Measurements from ENCODE around the gene PHLDB2.

PHLDB2 gene

DNA sequence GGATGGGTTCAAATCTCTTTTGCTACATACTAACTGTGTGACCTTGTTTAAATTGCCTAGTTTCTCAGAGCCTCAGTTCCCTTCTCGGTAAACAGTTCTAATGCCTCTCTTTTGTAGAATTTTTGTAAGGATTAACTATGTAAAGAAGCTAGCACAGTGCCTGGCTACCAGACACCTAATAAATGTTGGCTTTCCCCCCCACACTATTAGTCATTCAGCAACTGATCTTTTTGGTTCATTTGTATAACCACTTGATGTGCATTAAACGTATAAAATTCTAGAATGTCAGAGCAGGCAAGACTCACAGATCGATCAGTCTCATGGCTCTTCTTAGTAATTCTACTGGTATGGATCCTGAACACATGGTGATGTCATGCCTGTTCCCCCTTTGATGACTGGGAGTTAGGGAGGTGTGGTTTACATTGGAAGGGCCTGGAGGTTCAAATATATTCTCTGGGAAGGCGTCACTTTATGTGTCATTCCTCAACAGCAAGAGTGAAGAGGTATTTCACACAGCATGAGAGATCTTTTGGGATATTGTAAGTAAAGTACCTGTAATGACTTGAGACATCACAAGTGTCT lies 146.1 kb downstream of the PHLDB2 start:
- no peak for TF ChIP-seq CTCF (IDR thresholded peaks at IDR 0.05; ENCODE audit: low read depth, low read length, missing control alignments)
- DNase-seq (ENCODE audit: extremely low read depth, low read depth): no peak
- no peak overlapping the region for H3K4me3 ChIP-seq (replicated peaks; ENCODE audit: low read depth, low read length)

DNA sequence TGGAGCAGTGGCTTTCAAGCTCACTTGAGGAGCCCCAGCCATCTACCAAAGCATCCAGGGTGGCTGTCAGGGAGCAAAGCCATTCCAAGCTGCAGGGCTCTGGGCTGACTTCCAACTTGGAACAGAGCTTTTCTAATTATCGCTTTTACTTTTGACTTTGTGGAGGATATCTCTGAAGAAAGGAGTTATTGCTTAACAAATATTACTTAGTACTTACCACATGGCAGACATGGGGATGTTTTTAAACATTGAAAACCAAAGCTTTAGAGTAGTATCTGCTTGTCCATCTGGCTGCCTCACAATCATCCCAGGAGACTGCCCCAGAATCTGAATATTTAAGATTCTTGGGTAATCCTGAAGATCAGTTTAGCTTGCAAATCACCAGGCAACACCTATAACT lies 148.6 kb downstream of the PHLDB2 start:
- no peak for DNase-seq (ENCODE audit: extremely low read depth, low read depth)
- no peak for TF ChIP-seq CTCF (IDR thresholded peaks at IDR 0.05; ENCODE audit: low read depth, low read length, missing control alignments)
- no peak overlapping the region for H3K4me3 ChIP-seq (replicated peaks; ENCODE audit: low read depth, low read length)

GRCh38 chr3:112009670-112010069 lies 150.6 kb downstream of the PHLDB2 start:
- H3K4me3 ChIP-seq (replicated peaks; ENCODE audit: low read depth, low read length): no peak overlapping the region
- DNase-seq (ENCODE audit: extremely low read depth, low read depth): no peak
- TF ChIP-seq CTCF (IDR thresholded peaks at IDR 0.05; ENCODE audit: low read depth, low read length, missing control alignments): no peak

DNA sequence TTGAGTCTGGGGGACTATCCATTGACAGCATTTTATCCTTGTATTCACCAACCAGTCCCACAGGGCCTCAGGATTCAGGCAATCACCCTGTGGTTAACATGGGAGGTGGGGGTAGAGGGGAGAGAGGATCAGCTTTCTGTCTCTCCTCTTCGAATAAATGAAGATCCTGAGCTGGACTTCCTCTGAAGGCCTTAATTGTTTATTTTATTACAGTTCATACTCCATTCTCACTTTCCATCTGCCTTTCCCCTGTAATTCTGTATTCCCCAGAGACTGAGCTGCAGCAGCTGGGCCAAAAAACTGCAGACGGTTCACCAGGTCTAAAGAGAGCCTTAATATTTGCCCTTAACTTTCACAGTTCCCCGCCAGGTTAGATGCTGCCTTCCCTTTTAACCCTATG lies 151.6 kb downstream of the PHLDB2 start:
- no peak overlapping the region for H3K4me3 ChIP-seq (replicated peaks; ENCODE audit: low read depth, low read length)
- no peak for TF ChIP-seq CTCF (IDR thresholded peaks at IDR 0.05; ENCODE audit: low read depth, low read length, missing control alignments)
- no peak for DNase-seq (ENCODE audit: extremely low read depth, low read depth)

- no peak for TF ChIP-seq CTCF (IDR thresholded peaks at IDR 0.05; ENCODE audit: low read depth, low read length, missing control alignments)
- H3K4me3 ChIP-seq (replicated peaks; ENCODE audit: low read depth, low read length): no peak overlapping the region
- DNase-seq (ENCODE audit: extremely low read depth, low read depth): no peak
Observed at GRCh38 chr3:112011376-112011940, 152.4 kb downstream of the PHLDB2 start.

DNA sequence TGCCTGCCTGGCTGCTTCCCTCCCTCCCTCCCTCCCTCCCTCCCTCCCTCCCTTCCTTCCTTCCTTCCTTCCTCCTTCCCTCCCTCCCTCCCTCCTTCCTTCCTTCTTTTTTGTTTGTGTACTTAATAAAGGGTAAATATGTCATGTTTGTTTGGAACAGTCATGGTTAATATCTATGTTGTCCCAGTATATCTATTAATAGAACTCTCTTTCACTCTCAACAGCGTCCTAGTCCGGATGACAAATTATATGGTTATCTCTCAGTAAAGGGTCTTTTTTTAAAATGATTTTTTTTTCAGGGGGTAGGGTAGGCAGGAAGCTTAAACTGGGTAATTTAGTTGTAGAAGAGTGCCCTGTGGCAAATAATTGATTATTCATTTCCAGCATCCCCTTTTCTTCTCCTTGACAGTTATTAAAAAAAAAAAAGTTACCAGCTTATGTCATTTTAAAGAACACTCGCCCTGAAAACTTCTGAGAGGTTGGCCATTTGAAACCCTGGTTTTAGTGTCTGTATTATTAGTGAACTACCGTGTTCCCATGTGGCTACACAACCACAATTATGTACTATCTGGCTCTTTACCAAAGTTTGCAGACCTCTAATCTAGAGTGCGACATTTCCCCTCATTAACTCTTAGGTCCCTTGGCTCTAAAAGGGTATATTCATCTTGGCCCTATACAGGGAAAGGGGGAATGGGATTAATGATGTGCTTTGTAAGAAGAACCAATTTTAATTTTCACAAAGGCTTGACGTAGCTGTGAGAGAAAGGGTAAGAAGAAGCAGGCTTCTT lies 153.3 kb downstream of the PHLDB2 start:
- DNase-seq (ENCODE audit: extremely low read depth, low read depth): no peak
- no peak for TF ChIP-seq CTCF (IDR thresholded peaks at IDR 0.05; ENCODE audit: low read depth, low read length, missing control alignments)
- H3K4me3 ChIP-seq (replicated peaks; ENCODE audit: low read depth, low read length): no peak overlapping the region
